HG02884 (cell line): Measurements from ENCODE around the gene CERS6.

Source experiments
- ATAC-seq: cut with Tn5 transposase; IDR thresholded peaks from one replicate; pipeline ENCODE4 v1.9.1; 2021; ENCODE audit warnings: mild to moderate bottlenecking, moderate library complexity; ENCODE audit not compliant: unreplicated experiment

Gene CERS6

GRCh38 chr2:168441214-168441872, 14.7 kb upstream of the CERS6 start:
- ATAC-seq = no peak

GRCh38 chr2:168443818-168444217, 12.3 kb upstream of the CERS6 start:
- no peak for ATAC-seq

GRCh38 chr2:168445960-168446359, 10.1 kb upstream of the CERS6 start:
- no peak for ATAC-seq

- ATAC-seq = no peak
Observed at GRCh38 chr2:168448980-168449379, 7.1 kb upstream of the CERS6 start.

GRCh38 chr2:168449419-168449818, 6.7 kb upstream of the CERS6 start:
- ATAC-seq = no peak

- ATAC-seq = no peak
Observed at GRCh38 chr2:168450171-168450570, 5.9 kb upstream of the CERS6 start.

GRCh38 chr2:168450732-168451131, 5.3 kb upstream of the CERS6 start:
- ATAC-seq = no peak

GRCh38 chr2:168452781-168453180, 3.3 kb upstream of the CERS6 start:
- ATAC-seq = no peak

GRCh38 chr2:168453404-168453803, 2.7 kb upstream of the CERS6 start:
- no peak for ATAC-seq

- no peak for ATAC-seq
Observed at GRCh38 chr2:168454737-168455644, 1.1 kb upstream of the CERS6 start.

- ATAC-seq = peak; percentile 30
Observed at GRCh38 chr2:168456521-168457189, 583 bp downstream of the CERS6 start.

GRCh38 chr2:168457190-168457895, 1.3 kb downstream of the CERS6 start:
- ATAC-seq = no peak

GRCh38 chr2:168458139-168458538, 2.1 kb downstream of the CERS6 start:
- ATAC-seq = no peak

GRCh38 chr2:168459256-168459655, 3.2 kb downstream of the CERS6 start:
- no peak for ATAC-seq

GRCh38 chr2:168460571-168460970, 4.5 kb downstream of the CERS6 start:
- ATAC-seq = no peak

GRCh38 chr2:168461178-168461941, 5.3 kb downstream of the CERS6 start:
- no peak for ATAC-seq

GRCh38 chr2:168461942-168462331, 5.9 kb downstream of the CERS6 start:
- ATAC-seq = no peak

- no peak for ATAC-seq
Observed at GRCh38 chr2:168462543-168463045, 6.5 kb downstream of the CERS6 start.

GRCh38 chr2:168465594-168465993, 9.5 kb downstream of the CERS6 start:
- ATAC-seq = no peak

- no peak for ATAC-seq
Observed at GRCh38 chr2:168466190-168466737, 10.2 kb downstream of the CERS6 start.
